GM23338 (cell line): ENCODE measurements around the gene ACP6. TPM values are rescaled to one million over a fixed set of nuclear protein-coding genes. Genes with fewer than 3 reads are reported as not detected.

Source experiments
- ATAC-seq: fragments of 200-7000 bp; cut with Tn5 transposase; 3 replicates; pipeline ENCODE4 v1.9.1; 2020
- DNase-seq: peaks from one replicate; pipeline ENCODE4 v3.0.0-alpha.2; 2015; ENCODE audit warnings: low spot score
- H2AFZ ChIP-seq: fragments of 200-600 bp; sonication (generic); 2 replicates; pipeline ENCODE4 v1.8.0; 2016; ENCODE audit warnings: antibody characterized with exemption, mild to moderate bottlenecking, moderate library complexity
- H3F3A ChIP-seq: fragments of 200-600 bp; sonication (generic); replicated peaks from 2 replicates; pipeline ENCODE4 v1.8.0; 2017; ENCODE audit warnings: antibody characterized with exemption, mixed run types, low read depth
- H3K27ac ChIP-seq: fragments of 200-600 bp; sonication (generic); 2 replicates; pipeline ENCODE4 v1.6.1; 2016; ENCODE audit warnings: low read depth
- H3K27me3 ChIP-seq: fragments of 200-600 bp; sonication (generic); 2 replicates; pipeline ENCODE4 v1.8.0; 2016; ENCODE audit warnings: mild to moderate bottlenecking, mixed run types, moderate library complexity; ENCODE audit not compliant: insufficient read depth
- H3K36me3 ChIP-seq: fragments of 200-600 bp; sonication (generic); 2 replicates; pipeline ENCODE4 v1.8.0; 2016; ENCODE audit warnings: mild to moderate bottlenecking; ENCODE audit not compliant: insufficient read depth
- H3K4me1 ChIP-seq: fragments of 200-600 bp; sonication (generic); 2 replicates; pipeline ENCODE4 v1.8.0; 2016; ENCODE audit warnings: mild to moderate bottlenecking, moderate library complexity; ENCODE audit not compliant: insufficient read depth
- H3K4me2 ChIP-seq: fragments of 200-600 bp; sonication (generic); 2 replicates; pipeline ENCODE4 v1.7.1; 2017; ENCODE audit warnings: mixed run types
- H3K4me3 ChIP-seq: fragments of 200-600 bp; sonication (generic); 2 replicates; pipeline ENCODE4 v1.6.1; 2016; ENCODE audit warnings: mixed run types
- H3K79me2 ChIP-seq: fragments of 200-600 bp; sonication (generic); replicated peaks from 2 replicates; pipeline ENCODE4 v1.8.0; 2017; ENCODE audit warnings: mild to moderate bottlenecking; ENCODE audit not compliant: insufficient read depth
- H3K9me2 ChIP-seq: fragments of 200-600 bp; sonication (generic); 2 replicates; pipeline ENCODE4 v1.8.0; 2017; ENCODE audit not compliant: insufficient read depth
- H4K20me1 ChIP-seq: fragments of 200-600 bp; sonication (generic); replicated peaks from 2 replicates; pipeline ENCODE4 v1.8.0; 2017; ENCODE audit warnings: mild to moderate bottlenecking; ENCODE audit not compliant: insufficient read depth
- H3K27ac Mint-ChIP-seq: 2 replicates; pipeline ENCODE4 v1.8.0; 2020; ENCODE audit warnings: inconsistent platforms, mild to moderate bottlenecking, moderate library complexity, mixed read lengths
- H3K27me3 Mint-ChIP-seq: 3 replicates; pipeline ENCODE4 v1.8.0; 2022; ENCODE audit warnings: low read depth, mild to moderate bottlenecking, moderate library complexity, mixed read lengths, inconsistent platforms; ENCODE audit not compliant: insufficient read depth, poor library complexity
- H3K36me3 Mint-ChIP-seq: 3 replicates; pipeline ENCODE4 v1.8.0; 2021; ENCODE audit warnings: low read depth, mild to moderate bottlenecking, inconsistent platforms, moderate library complexity, mixed read lengths
- H3K4me1 Mint-ChIP-seq: 3 replicates; pipeline ENCODE4 v1.8.0; 2020; ENCODE audit warnings: mild to moderate bottlenecking, inconsistent platforms, mixed read lengths
- H3K4me3 Mint-ChIP-seq: 3 replicates; pipeline ENCODE4 v1.8.0; 2021; ENCODE audit warnings: moderate library complexity, mild to moderate bottlenecking, inconsistent platforms, mixed read lengths
- H3K9me3 Mint-ChIP-seq: 3 replicates; pipeline ENCODE4 v1.8.0; 2020; ENCODE audit warnings: moderate library complexity, mild to moderate bottlenecking, inconsistent platforms, mixed read lengths
- CREB1 ChIP-seq: fragments of 250-450 bp; sonication (Bioruptor Pico); IDR thresholded peaks from 2 replicates; pipeline ENCODE4 v1.5.0; 2020; ENCODE audit warnings: low read depth, mild to moderate bottlenecking, moderate library complexity
- EZH2 ChIP-seq: fragments of 200-600 bp; sonication (generic); IDR thresholded peaks from one replicate; pipeline ENCODE4 v1.8.0; 2017; ENCODE audit warnings: antibody characterized with exemption, mild to moderate bottlenecking, low read depth; ENCODE audit not compliant: unreplicated experiment
- EZH2phosphoT487 ChIP-seq: fragments of 200-600 bp; sonication (generic); IDR thresholded peaks from one replicate; pipeline ENCODE4 v1.8.1; 2018; ENCODE audit warnings: antibody characterized with exemption; ENCODE audit not compliant: unreplicated experiment
- JUNB ChIP-seq: IDR thresholded peaks from one replicate; pipeline ENCODE4 v1.6.1; 2016; ENCODE audit warnings: antibody characterized with exemption; ENCODE audit not compliant: unreplicated experiment
- NANOG ChIP-seq: IDR thresholded peaks from 2 replicates; pipeline ENCODE4 v1.6.1; 2016; ENCODE audit warnings: antibody characterized with exemption, borderline replicate concordance
- POLR2AphosphoS5 ChIP-seq: IDR thresholded peaks from 2 replicates; pipeline ENCODE4 v1.6.1; 2016; ENCODE audit warnings: antibody characterized with exemption, low read depth
- STAT1 ChIP-seq: IDR thresholded peaks from one replicate; pipeline ENCODE4 v1.6.1; 2016; ENCODE audit warnings: antibody characterized with exemption; ENCODE audit not compliant: unreplicated experiment
- ZNF114 ChIP-seq: fragments of 250-450 bp; sonication (Bioruptor Pico); IDR thresholded peaks from 2 replicates; pipeline ENCODE4 v1.5.0; 2020; ENCODE audit warnings: mild to moderate bottlenecking, moderate library complexity
- ZNF331 ChIP-seq: fragments of 250-450 bp; sonication (Bioruptor Pico); IDR thresholded peaks from 2 replicates; pipeline ENCODE4 v1.5.0; 2020; ENCODE audit warnings: low read depth, mild to moderate bottlenecking, moderate library complexity
- polyA plus RNA-seq: library from polyadenylated mRNA; unstranded; fragments of >200 nt; fragmentation: Nextera tagmentation; extraction: Ambion mirVana; gene quantifications from 2 replicates; pipeline ENCODE4 v1.2.1, GENCODE V29; 2016
- total RNA-seq: library from RNA; depleted of rRNA; stranded (reverse); fragments of >200 nt; shearing (Covaris generic); gene quantifications from 2 replicates; pipeline ENCODE4 v1.2.3, GENCODE V29; 2014
- TF ChIP-seq, protein P1 (sequence below): IDR thresholded peaks from 2 replicates; pipeline ENCODE4 v1.6.1; 2016; ENCODE audit warnings: antibody characterized with exemption
- TF ChIP-seq, protein P2 (sequence below): fragments of 250-450 bp; sonication (Bioruptor Pico); IDR thresholded peaks from 2 replicates; pipeline ENCODE4 v1.5.0; 2020; ENCODE audit warnings: mild to moderate bottlenecking, moderate library complexity
- TF ChIP-seq, protein P3 (sequence below), 2 experiments: fragments of 200-600 bp in 1 of 2; sonication (generic) in 1 of 2; conservative IDR thresholded peaks; 2 replicates each; pipeline versions ENCODE4 v1.5.1 to v1.6.1; 2016 to 2017; ENCODE audit warnings: antibody characterized with exemption in 2 of 2, low read depth in 2 of 2, mild to moderate bottlenecking in 2 of 2, moderate library complexity in 1 of 2
- TF ChIP-seq, protein P4 (sequence below): IDR thresholded peaks from one replicate; pipeline ENCODE4 v1.6.1; 2018; ENCODE audit warnings: antibody characterized with exemption; ENCODE audit not compliant: unreplicated experiment

The ACP6 gene
- total and polyA plus RNA-seq, 2 experiments from 2014 or later, result 20.6 to 26.5 TPM

DNA sequence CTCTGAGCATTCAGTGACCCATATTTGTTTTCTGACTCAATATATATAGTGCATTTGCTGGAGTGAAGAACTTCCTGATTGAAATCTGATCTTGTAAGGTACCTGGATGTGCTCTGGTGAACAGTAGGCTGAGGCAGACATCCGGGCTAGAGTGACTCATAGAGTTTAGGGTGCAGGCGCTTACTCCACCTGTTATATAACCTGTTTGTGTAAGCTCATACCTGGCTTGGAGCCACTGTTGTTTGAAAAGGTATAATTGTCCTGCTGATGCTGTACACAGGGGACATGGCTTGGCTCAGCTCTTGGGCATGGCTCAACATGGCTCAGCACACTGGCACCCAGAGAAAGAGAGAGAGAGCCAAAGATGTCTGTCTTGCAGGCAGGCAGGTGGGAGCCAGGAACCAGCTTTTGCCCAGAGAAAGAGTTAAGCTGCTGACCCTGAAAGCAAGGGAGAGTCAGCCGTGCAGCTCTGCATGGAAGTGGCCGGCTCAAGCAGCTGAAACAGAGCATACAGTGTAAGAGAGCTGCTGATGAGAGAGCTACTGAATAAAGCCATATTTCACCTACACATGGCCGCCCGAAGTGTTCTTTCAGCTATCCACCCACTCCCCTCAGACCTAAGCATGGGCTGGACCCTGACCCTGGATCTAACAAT is 46.9 kb upstream of the ACP6 start:
- H3K4me3 ChIP-seq, result no peak overlapping the region
- H3K4me1 Mint-ChIP-seq, result peaks cover 13% of the 10 kb centered on the region
- H3K79me2 ChIP-seq, result no peaks in the 10 kb centered on the region
- peaks cover 4% of the 10 kb centered on the region for H3K4me1 ChIP-seq
- no peaks in the 10 kb centered on the region for H4K20me1 ChIP-seq
- no peak overlapping the region for H2AFZ ChIP-seq
- DNase-seq (no peak), ATAC-seq (no peak)
- H3K27me3 Mint-ChIP-seq, result peaks cover 2% of the 10 kb centered on the region
- TF ChIP-seq POLR2AphosphoS5, result no peak
- no peak for TF ChIP-seq ZNF114
- no peak for TF ChIP-seq EZH2phosphoT487
- TF ChIP-seq, protein P1, sequence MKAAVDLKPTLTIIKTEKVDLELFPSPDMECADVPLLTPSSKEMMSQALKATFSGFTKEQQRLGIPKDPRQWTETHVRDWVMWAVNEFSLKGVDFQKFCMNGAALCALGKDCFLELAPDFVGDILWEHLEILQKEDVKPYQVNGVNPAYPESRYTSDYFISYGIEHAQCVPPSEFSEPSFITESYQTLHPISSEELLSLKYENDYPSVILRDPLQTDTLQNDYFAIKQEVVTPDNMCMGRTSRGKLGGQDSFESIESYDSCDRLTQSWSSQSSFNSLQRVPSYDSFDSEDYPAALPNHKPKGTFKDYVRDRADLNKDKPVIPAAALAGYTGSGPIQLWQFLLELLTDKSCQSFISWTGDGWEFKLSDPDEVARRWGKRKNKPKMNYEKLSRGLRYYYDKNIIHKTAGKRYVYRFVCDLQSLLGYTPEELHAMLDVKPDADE, result no peak
- no peak for TF ChIP-seq STAT1
- TF ChIP-seq ZNF331, result no peak
- TF ChIP-seq JUNB, result no peak
- TF ChIP-seq, protein P2, sequence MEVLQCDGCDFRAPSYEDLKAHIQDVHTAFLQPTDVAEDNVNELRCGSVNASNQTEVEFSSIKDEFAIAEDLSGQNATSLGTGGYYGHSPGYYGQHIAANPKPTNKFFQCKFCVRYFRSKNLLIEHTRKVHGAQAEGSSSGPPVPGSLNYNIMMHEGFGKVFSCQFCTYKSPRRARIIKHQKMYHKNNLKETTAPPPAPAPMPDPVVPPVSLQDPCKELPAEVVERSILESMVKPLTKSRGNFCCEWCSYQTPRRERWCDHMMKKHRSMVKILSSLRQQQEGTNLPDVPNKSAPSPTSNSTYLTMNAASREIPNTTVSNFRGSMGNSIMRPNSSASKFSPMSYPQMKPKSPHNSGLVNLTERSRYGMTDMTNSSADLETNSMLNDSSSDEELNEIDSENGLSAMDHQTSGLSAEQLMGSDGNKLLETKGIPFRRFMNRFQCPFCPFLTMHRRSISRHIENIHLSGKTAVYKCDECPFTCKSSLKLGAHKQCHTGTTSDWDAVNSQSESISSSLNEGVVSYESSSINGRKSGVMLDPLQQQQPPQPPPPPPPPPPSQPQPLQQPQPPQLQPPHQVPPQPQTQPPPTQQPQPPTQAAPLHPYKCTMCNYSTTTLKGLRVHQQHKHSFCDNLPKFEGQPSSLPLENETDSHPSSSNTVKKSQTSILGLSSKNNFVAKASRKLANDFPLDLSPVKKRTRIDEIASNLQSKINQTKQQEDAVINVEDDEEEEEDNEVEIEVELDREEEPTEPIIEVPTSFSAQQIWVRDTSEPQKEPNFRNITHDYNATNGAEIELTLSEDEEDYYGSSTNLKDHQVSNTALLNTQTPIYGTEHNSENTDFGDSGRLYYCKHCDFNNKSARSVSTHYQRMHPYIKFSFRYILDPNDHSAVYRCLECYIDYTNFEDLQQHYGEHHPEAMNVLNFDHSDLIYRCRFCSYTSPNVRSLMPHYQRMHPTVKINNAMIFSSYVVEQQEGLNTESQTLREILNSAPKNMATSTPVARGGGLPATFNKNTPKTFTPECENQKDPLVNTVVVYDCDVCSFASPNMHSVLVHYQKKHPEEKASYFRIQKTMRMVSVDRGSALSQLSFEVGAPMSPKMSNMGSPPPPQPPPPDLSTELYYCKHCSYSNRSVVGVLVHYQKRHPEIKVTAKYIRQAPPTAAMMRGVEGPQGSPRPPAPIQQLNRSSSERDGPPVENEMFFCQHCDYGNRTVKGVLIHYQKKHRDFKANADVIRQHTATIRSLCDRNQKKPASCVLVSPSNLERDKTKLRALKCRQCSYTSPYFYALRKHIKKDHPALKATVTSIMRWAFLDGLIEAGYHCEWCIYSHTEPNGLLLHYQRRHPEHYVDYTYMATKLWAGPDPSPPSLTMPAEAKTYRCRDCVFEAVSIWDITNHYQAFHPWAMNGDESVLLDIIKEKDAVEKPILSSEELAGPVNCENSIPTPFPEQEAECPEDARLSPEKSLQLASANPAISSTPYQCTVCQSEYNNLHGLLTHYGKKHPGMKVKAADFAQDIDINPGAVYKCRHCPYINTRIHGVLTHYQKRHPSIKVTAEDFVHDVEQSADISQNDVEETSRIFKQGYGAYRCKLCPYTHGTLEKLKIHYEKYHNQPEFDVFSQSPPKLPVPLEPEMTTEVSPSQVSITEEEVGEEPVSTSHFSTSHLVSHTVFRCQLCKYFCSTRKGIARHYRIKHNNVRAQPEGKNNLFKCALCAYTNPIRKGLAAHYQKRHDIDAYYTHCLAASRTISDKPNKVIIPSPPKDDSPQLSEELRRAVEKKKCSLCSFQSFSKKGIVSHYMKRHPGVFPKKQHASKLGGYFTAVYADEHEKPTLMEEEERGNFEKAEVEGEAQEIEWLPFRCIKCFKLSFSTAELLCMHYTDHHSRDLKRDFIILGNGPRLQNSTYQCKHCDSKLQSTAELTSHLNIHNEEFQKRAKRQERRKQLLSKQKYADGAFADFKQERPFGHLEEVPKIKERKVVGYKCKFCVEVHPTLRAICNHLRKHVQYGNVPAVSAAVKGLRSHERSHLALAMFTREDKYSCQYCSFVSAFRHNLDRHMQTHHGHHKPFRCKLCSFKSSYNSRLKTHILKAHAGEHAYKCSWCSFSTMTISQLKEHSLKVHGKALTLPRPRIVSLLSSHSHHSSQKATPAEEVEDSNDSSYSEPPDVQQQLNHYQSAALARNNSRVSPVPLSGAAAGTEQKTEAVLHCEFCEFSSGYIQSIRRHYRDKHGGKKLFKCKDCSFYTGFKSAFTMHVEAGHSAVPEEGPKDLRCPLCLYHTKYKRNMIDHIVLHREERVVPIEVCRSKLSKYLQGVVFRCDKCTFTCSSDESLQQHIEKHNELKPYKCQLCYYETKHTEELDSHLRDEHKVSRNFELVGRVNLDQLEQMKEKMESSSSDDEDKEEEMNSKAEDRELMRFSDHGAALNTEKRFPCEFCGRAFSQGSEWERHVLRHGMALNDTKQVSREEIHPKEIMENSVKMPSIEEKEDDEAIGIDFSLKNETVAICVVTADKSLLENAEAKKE (CRISPR knock-in tag), result no peak
- TF ChIP-seq, protein P3, sequence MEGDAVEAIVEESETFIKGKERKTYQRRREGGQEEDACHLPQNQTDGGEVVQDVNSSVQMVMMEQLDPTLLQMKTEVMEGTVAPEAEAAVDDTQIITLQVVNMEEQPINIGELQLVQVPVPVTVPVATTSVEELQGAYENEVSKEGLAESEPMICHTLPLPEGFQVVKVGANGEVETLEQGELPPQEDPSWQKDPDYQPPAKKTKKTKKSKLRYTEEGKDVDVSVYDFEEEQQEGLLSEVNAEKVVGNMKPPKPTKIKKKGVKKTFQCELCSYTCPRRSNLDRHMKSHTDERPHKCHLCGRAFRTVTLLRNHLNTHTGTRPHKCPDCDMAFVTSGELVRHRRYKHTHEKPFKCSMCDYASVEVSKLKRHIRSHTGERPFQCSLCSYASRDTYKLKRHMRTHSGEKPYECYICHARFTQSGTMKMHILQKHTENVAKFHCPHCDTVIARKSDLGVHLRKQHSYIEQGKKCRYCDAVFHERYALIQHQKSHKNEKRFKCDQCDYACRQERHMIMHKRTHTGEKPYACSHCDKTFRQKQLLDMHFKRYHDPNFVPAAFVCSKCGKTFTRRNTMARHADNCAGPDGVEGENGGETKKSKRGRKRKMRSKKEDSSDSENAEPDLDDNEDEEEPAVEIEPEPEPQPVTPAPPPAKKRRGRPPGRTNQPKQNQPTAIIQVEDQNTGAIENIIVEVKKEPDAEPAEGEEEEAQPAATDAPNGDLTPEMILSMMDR (conservative IDR thresholded peaks at IDR 0.05; ENCODE audit: low read depth in 2 of 2), result no peak
- TF ChIP-seq CREB1 (CRISPR knock-in tag), result no peak
- TF ChIP-seq NANOG, result no peak
- TF ChIP-seq, protein P4, sequence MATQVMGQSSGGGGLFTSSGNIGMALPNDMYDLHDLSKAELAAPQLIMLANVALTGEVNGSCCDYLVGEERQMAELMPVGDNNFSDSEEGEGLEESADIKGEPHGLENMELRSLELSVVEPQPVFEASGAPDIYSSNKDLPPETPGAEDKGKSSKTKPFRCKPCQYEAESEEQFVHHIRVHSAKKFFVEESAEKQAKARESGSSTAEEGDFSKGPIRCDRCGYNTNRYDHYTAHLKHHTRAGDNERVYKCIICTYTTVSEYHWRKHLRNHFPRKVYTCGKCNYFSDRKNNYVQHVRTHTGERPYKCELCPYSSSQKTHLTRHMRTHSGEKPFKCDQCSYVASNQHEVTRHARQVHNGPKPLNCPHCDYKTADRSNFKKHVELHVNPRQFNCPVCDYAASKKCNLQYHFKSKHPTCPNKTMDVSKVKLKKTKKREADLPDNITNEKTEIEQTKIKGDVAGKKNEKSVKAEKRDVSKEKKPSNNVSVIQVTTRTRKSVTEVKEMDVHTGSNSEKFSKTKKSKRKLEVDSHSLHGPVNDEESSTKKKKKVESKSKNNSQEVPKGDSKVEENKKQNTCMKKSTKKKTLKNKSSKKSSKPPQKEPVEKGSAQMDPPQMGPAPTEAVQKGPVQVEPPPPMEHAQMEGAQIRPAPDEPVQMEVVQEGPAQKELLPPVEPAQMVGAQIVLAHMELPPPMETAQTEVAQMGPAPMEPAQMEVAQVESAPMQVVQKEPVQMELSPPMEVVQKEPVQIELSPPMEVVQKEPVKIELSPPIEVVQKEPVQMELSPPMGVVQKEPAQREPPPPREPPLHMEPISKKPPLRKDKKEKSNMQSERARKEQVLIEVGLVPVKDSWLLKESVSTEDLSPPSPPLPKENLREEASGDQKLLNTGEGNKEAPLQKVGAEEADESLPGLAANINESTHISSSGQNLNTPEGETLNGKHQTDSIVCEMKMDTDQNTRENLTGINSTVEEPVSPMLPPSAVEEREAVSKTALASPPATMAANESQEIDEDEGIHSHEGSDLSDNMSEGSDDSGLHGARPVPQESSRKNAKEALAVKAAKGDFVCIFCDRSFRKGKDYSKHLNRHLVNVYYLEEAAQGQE, result no peak
- TF ChIP-seq EZH2, result no peak
- no peak overlapping the region for H3K27ac Mint-ChIP-seq
- H3K4me3 Mint-ChIP-seq, result no peak overlapping the region
- no peaks in the 10 kb centered on the region for H3K27me3 ChIP-seq
- no peaks in the 10 kb centered on the region for H3K36me3 ChIP-seq
- no peaks in the 10 kb centered on the region for H3K9me2 ChIP-seq
- H3K4me2 ChIP-seq, result no peak overlapping the region
- peaks cover 6% of the 10 kb centered on the region; the same call in 2 of the 3 replicates for H3K36me3 Mint-ChIP-seq
- no peaks in the 10 kb centered on the region for H3F3A ChIP-seq
- peaks cover 11% of the 10 kb centered on the region for H3K9me3 Mint-ChIP-seq
- H3K27ac ChIP-seq, result no peak overlapping the region
